HepG2 (cell line): ENCODE measurements around the gene RSAD2. TPM values are rescaled to one million over a fixed set of nuclear protein-coding genes. Genes with fewer than 3 reads are reported as not detected.
A peak's percentile ranks its signal among the peaks of the same experiment; 100 is the strongest.

Experiments
- ATAC-seq: fragments of 200-7000 bp; cut with Tn5 transposase; 3 replicates; pipeline ENCODE4 v1.9.1; 2020; ENCODE audit warnings: mild to moderate bottlenecking, moderate library complexity
- BruUV-seq: library from RNA; stranded (reverse); fragments of 400-500 nt; replicated peaks from 2 replicates; lab custom pipeline; 2021; lab: Mats Ljungman, UMichigan
- CTCF ChIA-PET: fragments of 300-600 bp; formaldehyde crosslinking; extraction: SDS; loops from one replicate; lab custom pipeline; 2021; ENCODE audit warnings: low total read pairs, inconsistent platforms, low intra/inter-chr PET ratio; lab: Yijun Ruan, JAX
- POLR2A ChIA-PET: fragments of 350-600 bp; sonication (Branson Sonifier 250); formaldehyde crosslinking; loops from one replicate; lab custom pipeline; 2020; ENCODE audit warnings: antibody characterized with exemption, inconsistent platforms; lab: Yijun Ruan, JAX
- DNase-seq: peaks from one replicate; pipeline ENCODE4 v3.0.0-alpha.2; 2015; ENCODE audit warnings: low spot score
- FAIRE-seq: peaks from 3 replicates; lab custom pipeline; 2011; peaks lifted over from hg19 to GRCh38; lab: Jason Lieb, UNC
- H2AFZ ChIP-seq: one replicate; pipeline ENCODE4 v1.6.1; 2011; ENCODE audit warnings: low read length, inconsistent platforms
- H3K27ac ChIP-seq: fragments of 300-600 bp; 3 replicates; pipeline ENCODE4 v1.8.0; 2011; ENCODE audit warnings: mixed run types, mild to moderate bottlenecking, mixed read lengths, low read length, inconsistent platforms; ENCODE audit not compliant: insufficient read depth; ENCODE audit errors: extremely low read length
- H3K27me3 ChIP-seq, 2 experiments: fragments of 200-600 bp in 1 of 2; 2 replicates in 1 of 2; 3 replicates in 1 of 2; pipeline versions ENCODE4 v1.6.0 to v1.8.0; 2011; ENCODE audit warnings: low read length in 2 of 2, mild to moderate bottlenecking in 2 of 2, moderate library complexity in 2 of 2, inconsistent platforms in 1 of 2; ENCODE audit not compliant: insufficient read depth in 2 of 2, control insufficient read depth in 1 of 2
- H3K36me3 ChIP-seq, 2 experiments: fragments of 200-600 bp in 1 of 2; replicated peaks in 1 of 2; 2 replicates in 1 of 2; 3 replicates in 1 of 2; pipeline versions ENCODE4 v1.5.1 to v1.8.0; 2011; ENCODE audit warnings: low read length in 2 of 2, inconsistent platforms in 1 of 2; ENCODE audit not compliant: insufficient read depth in 2 of 2, control insufficient read depth in 1 of 2
- H3K4me1 ChIP-seq: 2 replicates; pipeline ENCODE4 v1.5.1; 2012; ENCODE audit warnings: low read length, inconsistent platforms; ENCODE audit not compliant: insufficient read depth
- H3K4me2 ChIP-seq: 2 replicates; pipeline ENCODE4 v1.6.0; 2011; ENCODE audit warnings: low read depth, low read length, inconsistent platforms
- H3K4me3 ChIP-seq, 3 experiments: fragments of 200-600 bp in 1 of 3; sonication (generic), shearing (Covaris generic) in 1 of 3; replicated peaks in 1 of 3; 2 replicates each; pipeline ENCODE4 v1.5.1; 2011 to 2016; ENCODE audit warnings: low read length in 3 of 3, inconsistent platforms in 2 of 3, low read depth in 2 of 3, mild to moderate bottlenecking in 2 of 3, control low read depth in 1 of 3, mixed read lengths in 1 of 3; ENCODE audit not compliant: insufficient read depth in 1 of 3
- H3K79me2 ChIP-seq: one replicate; pipeline ENCODE4 v1.6.1; 2011; ENCODE audit warnings: low read length, inconsistent platforms; ENCODE audit not compliant: insufficient read depth
- H3K9ac ChIP-seq: 2 replicates; pipeline ENCODE4 v1.6.0; 2011; ENCODE audit warnings: mild to moderate bottlenecking, low read depth, low read length, inconsistent platforms; ENCODE audit not compliant: insufficient read depth
- H3K9me3 ChIP-seq: 2 replicates; pipeline ENCODE4 v1.5.1; 2012; ENCODE audit warnings: mild to moderate bottlenecking, low read length
- H4K20me1 ChIP-seq: 2 replicates; pipeline ENCODE4 v1.6.0; 2011; ENCODE audit warnings: inconsistent platforms, mild to moderate bottlenecking, low read length, moderate library complexity; ENCODE audit not compliant: insufficient read depth
- ELF1 ChIP-seq: sonication (generic); formaldehyde crosslinking; IDR thresholded peaks from 2 replicates; pipeline ENCODE4 v1.4.0; 2020; ENCODE audit warnings: missing genetic modification reagents
- ONECUT2 ChIP-seq: sonication (generic); formaldehyde crosslinking; IDR thresholded peaks from 2 replicates; pipeline ENCODE4 v1.4.0; 2020; ENCODE audit warnings: missing genetic modification reagents
- PHB2 ChIP-seq: fragments of 450-650 bp; IDR thresholded peaks from 2 replicates; pipeline ENCODE4 v1.6.1; 2018; ENCODE audit not compliant: partially characterized antibody
- SOX13 ChIP-seq, 3 experiments: fragments of 450-650 bp in 1 of 3; sonication (generic) in 1 of 3; formaldehyde crosslinking in 1 of 3; IDR thresholded peaks in 2 of 3; conservative IDR thresholded peaks in 1 of 3; 2 replicates each; pipeline versions ENCODE4 v1.5.0 to v1.6.1; 2016 to 2020; ENCODE audit warnings: antibody characterized with exemption in 1 of 3, mild to moderate bottlenecking in 1 of 3, missing compliant biosample characterization in 1 of 3, missing genetic modification reagents in 1 of 3, moderate library complexity in 1 of 3
- SOX5 ChIP-seq: IDR thresholded peaks from 2 replicates; pipeline ENCODE4 v1.6.1; 2016; ENCODE audit warnings: borderline replicate concordance
- ZFP62 ChIP-seq: sonication (generic); formaldehyde crosslinking; IDR thresholded peaks from 2 replicates; pipeline ENCODE4 v1.4.0; 2020; ENCODE audit warnings: missing genetic modification reagents
- ZNF644 ChIP-seq: IDR thresholded peaks from 2 replicates; pipeline ENCODE4 v1.6.1; 2016; ENCODE audit warnings: low read depth
- ZXDC ChIP-seq: sonication (generic); formaldehyde crosslinking; IDR thresholded peaks from 2 replicates; pipeline ENCODE4 v1.5.0; 2020; ENCODE audit warnings: mild to moderate bottlenecking, missing genetic modification reagents
- WGBS: methylation state at CpG from one replicate; pipeline ENCODE4 v1.1.6; 2017; ENCODE audit warnings: low lambda C conversion rate; 5-methylcytosine and 5-hydroxymethylcytosine counted together
- in situ Hi-C: cut with HindIII; loops from 2 replicates; pipeline ENCODE4 v1.10.0; 2017; ENCODE audit warnings: low pct_unique_long_range_greater_than_20kb; ENCODE audit not compliant: extremely low pct_ligation_motif_present
- intact Hi-C: fragments of 100-400 bp; cut with micrococcal nuclease; formaldehyde crosslinking; loops from one replicate; pipeline ENCODE4 v1.10.0; 2022; ENCODE audit not compliant: unreplicated experiment
- polyA plus RNA-seq, 8 experiments: library from polyadenylated mRNA; depleted of rRNA in 3 of 8; stranded (reverse) in 7 of 8; unstranded in 1 of 8; fragments of >200 nt; fragmentation: Illumina TruSeq in 4 of 8; extraction: Trizol in 4 of 8; gene quantifications; 2 replicates each; pipeline versions ENCODE4 v1.2.1 to v1.2.3, GENCODE V29; 2011 to 2016; ENCODE audit warnings: low read depth in 4 of 8, missing spikeins in 1 of 8, mixed read lengths in 1 of 8; ENCODE audit not compliant: insufficient read depth in 1 of 8
- total RNA-seq, 5 experiments: library from RNA; depleted of rRNA; stranded (reverse); fragments of >200 nt; fragmentation: Illumina TruSeq; extraction: Trizol; gene quantifications; 2 replicates each; pipeline ENCODE4 v1.2.3, GENCODE V29; 2016; ENCODE audit warnings: low read depth in 1 of 5
- TF ChIP-seq, protein P1 (sequence below): sonication (generic); formaldehyde crosslinking; IDR thresholded peaks from 2 replicates; pipeline ENCODE4 v1.4.0; 2020; ENCODE audit warnings: missing genetic modification reagents, borderline replicate concordance
- TF ChIP-seq, protein P2 (sequence below): sonication (generic); formaldehyde crosslinking; IDR thresholded peaks from 2 replicates; pipeline ENCODE4 v1.4.0; 2020; ENCODE audit warnings: missing genetic modification reagents, mild to moderate bottlenecking, borderline replicate concordance

The RSAD2 gene
- total and polyA plus RNA-seq, 2 of the 13 experiments (the other 11 are each of a cell fraction or from before 2014, with no cell fraction given) = 0.11 TPM; not detected in 1

DNA sequence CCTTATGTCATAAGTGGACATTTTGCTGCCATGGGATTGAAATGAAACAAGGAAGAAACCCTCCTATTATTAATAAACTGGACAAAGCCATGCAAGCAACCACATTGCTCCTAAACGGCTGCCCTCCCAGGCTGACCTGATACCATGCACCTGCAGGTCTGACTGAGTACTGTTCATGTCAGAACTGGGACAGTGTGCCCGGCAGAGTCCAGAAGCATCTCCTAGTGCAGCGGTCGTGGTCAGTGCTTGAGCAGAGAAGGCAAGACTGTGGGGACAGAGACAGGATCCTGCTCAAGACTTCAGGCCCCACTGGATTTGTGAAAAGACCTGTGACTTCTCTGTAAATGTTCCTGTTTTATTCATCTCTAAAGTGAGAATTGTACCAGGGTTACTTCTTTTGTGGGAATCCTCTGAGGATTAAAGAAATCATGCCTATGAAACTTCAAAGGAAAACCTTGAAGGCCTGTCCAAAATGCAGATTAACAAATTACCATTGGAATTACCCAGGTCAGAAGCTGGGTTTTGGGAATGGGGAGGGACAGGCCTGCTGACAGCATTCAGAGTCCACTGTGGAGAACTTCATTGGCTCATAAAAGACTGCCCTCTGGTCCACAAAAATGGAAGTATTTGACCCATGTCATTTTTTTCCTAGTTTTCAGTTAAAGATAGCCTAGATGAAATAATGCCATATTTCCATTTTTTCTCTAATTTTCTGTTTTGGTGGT lies 53.5 kb downstream of the RSAD2 start (continued):
- TF ChIP-seq, protein P1, sequence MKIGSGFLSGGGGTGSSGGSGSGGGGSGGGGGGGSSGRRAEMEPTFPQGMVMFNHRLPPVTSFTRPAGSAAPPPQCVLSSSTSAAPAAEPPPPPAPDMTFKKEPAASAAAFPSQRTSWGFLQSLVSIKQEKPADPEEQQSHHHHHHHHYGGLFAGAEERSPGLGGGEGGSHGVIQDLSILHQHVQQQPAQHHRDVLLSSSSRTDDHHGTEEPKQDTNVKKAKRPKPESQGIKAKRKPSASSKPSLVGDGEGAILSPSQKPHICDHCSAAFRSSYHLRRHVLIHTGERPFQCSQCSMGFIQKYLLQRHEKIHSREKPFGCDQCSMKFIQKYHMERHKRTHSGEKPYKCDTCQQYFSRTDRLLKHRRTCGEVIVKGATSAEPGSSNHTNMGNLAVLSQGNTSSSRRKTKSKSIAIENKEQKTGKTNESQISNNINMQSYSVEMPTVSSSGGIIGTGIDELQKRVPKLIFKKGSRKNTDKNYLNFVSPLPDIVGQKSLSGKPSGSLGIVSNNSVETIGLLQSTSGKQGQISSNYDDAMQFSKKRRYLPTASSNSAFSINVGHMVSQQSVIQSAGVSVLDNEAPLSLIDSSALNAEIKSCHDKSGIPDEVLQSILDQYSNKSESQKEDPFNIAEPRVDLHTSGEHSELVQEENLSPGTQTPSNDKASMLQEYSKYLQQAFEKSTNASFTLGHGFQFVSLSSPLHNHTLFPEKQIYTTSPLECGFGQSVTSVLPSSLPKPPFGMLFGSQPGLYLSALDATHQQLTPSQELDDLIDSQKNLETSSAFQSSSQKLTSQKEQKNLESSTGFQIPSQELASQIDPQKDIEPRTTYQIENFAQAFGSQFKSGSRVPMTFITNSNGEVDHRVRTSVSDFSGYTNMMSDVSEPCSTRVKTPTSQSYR (CRISPR knock-in tag) = no peak
- TF ChIP-seq PHB2 = no peak

- CTCF ChIA-PET = no interaction called here
- in situ Hi-C loops = no loop called here
- TF ChIP-seq ZNF644 (CRISPR knock-in tag) (no peak), SOX13 (IDR thresholded peaks at IDR 0.05) (no peak), SOX13 (CRISPR knock-in tag; conservative IDR thresholded peaks at IDR 0.05 in 1 of 2, IDR thresholded peaks at IDR 0.05 in 1 of 2) (peak in 1 of 2 experiments; percentile 79; a peak in 2 of 4 replicates), ELF1 (CRISPR knock-in tag) (no peak), ZFP62 (no peak), SOX5 (peak; percentile 30; the same call in 1 of the 2 replicates), ZXDC (CRISPR knock-in tag) (no peak), ONECUT2 (CRISPR knock-in tag) (peak; percentile 82)
- TF ChIP-seq, protein P2, sequence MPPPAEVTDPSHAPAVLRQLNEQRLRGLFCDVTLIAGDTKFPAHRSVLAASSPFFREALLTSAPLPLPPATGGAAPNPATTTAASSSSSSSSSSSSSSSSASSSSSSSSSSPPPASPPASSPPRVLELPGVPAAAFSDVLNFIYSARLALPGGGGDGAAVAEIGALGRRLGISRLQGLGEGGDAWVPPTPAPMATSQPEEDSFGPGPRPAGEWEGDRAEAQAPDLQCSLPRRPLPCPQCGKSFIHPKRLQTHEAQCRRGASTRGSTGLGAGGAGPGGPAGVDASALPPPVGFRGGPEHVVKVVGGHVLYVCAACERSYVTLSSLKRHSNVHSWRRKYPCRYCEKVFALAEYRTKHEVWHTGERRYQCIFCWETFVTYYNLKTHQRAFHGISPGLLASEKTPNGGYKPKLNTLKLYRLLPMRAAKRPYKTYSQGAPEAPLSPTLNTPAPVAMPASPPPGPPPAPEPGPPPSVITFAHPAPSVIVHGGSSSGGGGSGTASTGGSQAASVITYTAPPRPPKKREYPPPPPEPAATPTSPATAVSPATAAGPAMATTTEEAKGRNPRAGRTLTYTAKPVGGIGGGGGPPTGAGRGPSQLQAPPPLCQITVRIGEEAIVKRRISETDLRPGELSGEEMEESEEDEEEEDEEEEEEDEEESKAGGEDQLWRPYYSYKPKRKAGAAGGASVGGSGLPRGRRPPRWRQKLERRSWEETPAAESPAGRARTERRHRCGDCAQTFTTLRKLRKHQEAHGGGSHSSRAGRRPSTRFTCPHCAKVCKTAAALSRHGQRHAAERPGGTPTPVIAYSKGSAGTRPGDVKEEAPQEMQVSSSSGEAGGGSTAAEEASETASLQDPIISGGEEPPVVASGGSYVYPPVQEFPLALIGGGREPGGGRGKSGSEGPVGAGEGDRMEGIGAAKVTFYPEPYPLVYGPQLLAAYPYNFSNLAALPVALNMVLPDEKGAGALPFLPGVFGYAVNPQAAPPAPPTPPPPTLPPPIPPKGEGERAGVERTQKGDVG (CRISPR knock-in tag) = no peak
Observed at GRCh38 chr2:6931753-6932152, 54.2 kb downstream of the RSAD2 start.

More at GRCh38 chr2:6931753-6932152, 54.2 kb downstream of the RSAD2 start:
- no peak for ATAC-seq
- no peak overlapping the region for H2AFZ ChIP-seq
- 38% methylated on average over 1 of the region's 1 CpG for WGBS
- no peak overlapping the region for H3K4me3 ChIP-seq
- no peaks in the 10 kb centered on the region; a peak in 2 of 5 replicates for H3K36me3 ChIP-seq
- DNase-seq = peak; percentile 35
- H3K9me3 ChIP-seq = no peaks in the 10 kb centered on the region
- peaks cover 12% of the 10 kb centered on the region for H3K79me2 ChIP-seq
- no peaks in the 10 kb centered on the region; the same call in none of the 2 replicates for H4K20me1 ChIP-seq
- POLR2A ChIA-PET = no interaction called here
- H3K27me3 ChIP-seq = no peaks in the 10 kb centered on the region
- peaks cover 36% of the 10 kb centered on the region for H3K4me1 ChIP-seq
- no TSS peak for BruUV-seq
- H3K27ac ChIP-seq = no peak overlapping the region
- 0 out of 2 replicates have a peak overlapping the region, but pooled peaks have one; percentile 7 for H3K4me2 ChIP-seq
- peak; percentile 63 for FAIRE-seq
- intact Hi-C loops = loop anchor here (2.0 kb wide), 1 partner anchor 17 kb away; no protein-coding TSS in a partner anchor
- H3K9ac ChIP-seq = no peak overlapping the region
